Panc1 (cell line): ENCODE results near the gene SUFU. TPM values are rescaled to one million over a fixed set of nuclear protein-coding genes. Genes with fewer than 3 reads are reported as not detected.

Experiments
- ATAC-seq: fragments of 200-7000 bp; cut with Tn5 transposase; 2 replicates; pipeline ENCODE4 v1.9.1; 2020; ENCODE audit warnings: mild to moderate bottlenecking, moderate library complexity
- BruUV-seq: library from RNA; stranded (reverse); fragments of 400-500 nt; replicated peaks from 2 replicates; lab custom pipeline; 2021; lab: Mats Ljungman, UMichigan
- CTCF ChIA-PET: fragments of 300-600 bp; sonication (Branson Sonifier 250); formaldehyde crosslinking; loops from one replicate; lab custom pipeline; 2022; ENCODE audit warnings: antibody characterized with exemption; lab: Charles Lee
- POLR2A ChIA-PET: fragments of 300-600 bp; sonication (Branson Sonifier 250); formaldehyde crosslinking; loops from one replicate; lab custom pipeline; 2022; ENCODE audit warnings: antibody characterized with exemption; lab: Charles Lee
- DNase-seq: peaks from one replicate; pipeline ENCODE4 v3.0.0-alpha.2; 2010; ENCODE audit warnings: low read depth, low spot score
- H3K27ac ChIP-seq: 2 replicates; pipeline ENCODE4 v1.5.1; 2011; ENCODE audit warnings: mild to moderate bottlenecking, low read length, inconsistent platforms
- H3K27me3 ChIP-seq: fragments of 200-500 bp; sonication (Bioruptor generic); 2 replicates; pipeline ENCODE4 v1.6.0; 2014; ENCODE audit warnings: low read length, inconsistent platforms; ENCODE audit not compliant: control insufficient read depth, insufficient read depth
- H3K36me3 ChIP-seq: fragments of 200-500 bp; sonication (Bioruptor generic); 2 replicates; pipeline ENCODE4 v1.5.1; 2014; ENCODE audit warnings: inconsistent platforms, mild to moderate bottlenecking, low read length, moderate library complexity; ENCODE audit not compliant: control insufficient read depth, insufficient read depth
- H3K4me1 ChIP-seq: 2 replicates; pipeline ENCODE4 v1.5.1; 2011; ENCODE audit warnings: inconsistent platforms, mild to moderate bottlenecking, low read length, moderate library complexity; ENCODE audit not compliant: control insufficient read depth, insufficient read depth
- H3K4me3 ChIP-seq, 2 experiments: 2 replicates each; pipeline ENCODE4 v1.5.1; 2011 to 2012; ENCODE audit warnings: low read depth in 2 of 2, low read length in 2 of 2, mild to moderate bottlenecking in 2 of 2, inconsistent platforms in 1 of 2, moderate library complexity in 1 of 2
- H3K9me3 ChIP-seq: fragments of 200-500 bp; sonication (Bioruptor generic); 2 replicates; pipeline ENCODE4 v1.5.1; 2014; ENCODE audit warnings: low read depth, mild to moderate bottlenecking, inconsistent platforms, low read length, moderate library complexity; ENCODE audit not compliant: control insufficient read depth, insufficient read depth
- CTCF ChIP-seq: fragments of 450-650 bp; IDR thresholded peaks from 2 replicates; pipeline ENCODE4 v1.5.1; 2017; ENCODE audit warnings: mild to moderate bottlenecking
- POLR2AphosphoS5 ChIP-seq: IDR thresholded peaks from 2 replicates; pipeline ENCODE4 v1.6.1; 2012; ENCODE audit warnings: mild to moderate bottlenecking, low read depth, low read length, moderate library complexity
- REST ChIP-seq, 2 experiments: IDR thresholded peaks; 2 replicates each; pipeline ENCODE4 v1.6.1; 2011 to 2012; ENCODE audit warnings: low read depth in 2 of 2, control low read depth in 1 of 2, low read length in 1 of 2, mild to moderate bottlenecking in 1 of 2, moderate library complexity in 1 of 2; ENCODE audit not compliant: insufficient read depth in 1 of 2
- SIN3A ChIP-seq: IDR thresholded peaks from 2 replicates; pipeline ENCODE4 v1.6.1; 2012; ENCODE audit warnings: low read depth, mild to moderate bottlenecking, low read length, moderate library complexity, borderline replicate concordance; ENCODE audit not compliant: insufficient read depth
- TCF7L2 ChIP-seq: IDR thresholded peaks from 2 replicates; pipeline ENCODE4 v1.6.1; 2011; ENCODE audit warnings: mild to moderate bottlenecking, low read depth, low read length, inconsistent platforms
- in situ Hi-C: cut with HindIII; loops from 2 replicates; pipeline ENCODE4 v1.10.0; 2016; ENCODE audit warnings: low sequenced_read_pairs, low pct_unique_long_range_greater_than_20kb
- intact Hi-C: fragments of 100-400 bp; cut with micrococcal nuclease; formaldehyde crosslinking; loops from one replicate; pipeline ENCODE4 v1.10.0; 2022; ENCODE audit not compliant: unreplicated experiment
- total RNA-seq: library from RNA; stranded (reverse); gene quantifications from one replicate; pipeline ENCODE4 v1.2.1, GENCODE V29; 2021; ENCODE audit not compliant: unreplicated experiment

Gene SUFU
- total RNA-seq, 1 experiment from 2014 or later, result 9.5 TPM

- peaks cover 10% of the 10 kb centered on the region for H3K4me1 ChIP-seq
- H3K27ac ChIP-seq, result no peak overlapping the region
- intact Hi-C loops, result no loop called here
- no peak overlapping the region for H3K4me3 ChIP-seq
- ChIA-PET POLR2A (no interaction called here), CTCF (no interaction called here)
- in situ Hi-C loops, result no loop called here
- TF ChIP-seq REST (IDR thresholded peaks at IDR 0.05; ENCODE audit: insufficient read depth in 1 of 2, low read depth in 2 of 2, low read length in 1 of 2) (no peak), POLR2AphosphoS5 (no peak), CTCF (no peak), TCF7L2 (no peak), SIN3A (no peak)
- no peaks in the 10 kb centered on the region for H3K36me3 ChIP-seq
- H3K9me3 ChIP-seq, result no peaks in the 10 kb centered on the region
- BruUV-seq, result no TSS peak
- H3K27me3 ChIP-seq, result no peaks in the 10 kb centered on the region
- peak; percentile 70 for ATAC-seq
- DNase-seq, result no peak
Observed at GRCh38 chr10:102603946-102604345, 100.2 kb downstream of the SUFU start.

- TF ChIP-seq REST (IDR thresholded peaks at IDR 0.05; ENCODE audit: insufficient read depth in 1 of 2, low read depth in 2 of 2, low read length in 1 of 2) (no peak), POLR2AphosphoS5 (no peak), CTCF (no peak), SIN3A (no peak), TCF7L2 (no peak)
- H3K4me3 ChIP-seq, result no peak overlapping the region
- ATAC-seq (peak; percentile 76), DNase-seq (peak; percentile 33)
- no TSS peak for BruUV-seq
- no peaks in the 10 kb centered on the region for H3K9me3 ChIP-seq
- no peaks in the 10 kb centered on the region for H3K27me3 ChIP-seq
- ChIA-PET CTCF (no interaction called here), POLR2A (no interaction called here)
- in situ Hi-C loops (no loop called here), intact Hi-C loops (no loop called here)
- peaks cover 9% of the 10 kb centered on the region for H3K4me1 ChIP-seq
- no peak overlapping the region for H3K27ac ChIP-seq
- no peaks in the 10 kb centered on the region for H3K36me3 ChIP-seq
Observed at GRCh38 chr10:102604439-102604841, 100.7 kb downstream of the SUFU start.
